K562 (cell line): Measurements from ENCODE around the gene PHOSPHO1. TPM values are rescaled to one million over a fixed set of nuclear protein-coding genes. Genes with fewer than 3 reads are reported as not detected.

Experiments
- ATAC-seq: fragments of 200-7000 bp; cut with Tn5 transposase; 3 replicates; pipeline ENCODE4 v1.9.1; 2020; ENCODE audit warnings: moderate library complexity
- BruUV-seq: library from RNA; stranded (reverse); fragments of 400-500 nt; replicated peaks from 2 replicates; lab custom pipeline; 2021; lab: Mats Ljungman, UMichigan
- CTCF ChIA-PET: fragments of 300-600 bp; formaldehyde crosslinking; extraction: SDS; loops from one replicate; lab custom pipeline; 2021; ENCODE audit warnings: low intra/inter-chr PET ratio; lab: Yijun Ruan, JAX
- POLR2A ChIA-PET: fragments of 300-600, 350-650 bp; sonication (Branson Sonifier 250); formaldehyde crosslinking; extraction: SDS; loops from one replicate; lab custom pipeline; 2021; ENCODE audit warnings: antibody characterized with exemption, inconsistent platforms; lab: Yijun Ruan, JAX
- DNase-seq, 4 experiments: peaks; one replicate each; pipeline versions ENCODE4 v3.0.0 to v3.0.0-alpha.2; 2011 to 2018; ENCODE audit warnings: low spot score in 3 of 4, mixed read lengths in 3 of 4; ENCODE audit errors: extremely low read depth in 1 of 4
- FAIRE-seq: peaks from 2 replicates; lab custom pipeline; 2011; peaks lifted over from hg19 to GRCh38; lab: Jason Lieb, UNC
- H2AFZ ChIP-seq: 2 replicates; pipeline ENCODE4 v1.6.0; 2011; ENCODE audit warnings: low read depth, low read length, control low read depth, inconsistent platforms
- H3K27ac ChIP-seq: fragments of 200-600 bp; 3 replicates; pipeline ENCODE4 v1.8.0; 2011; ENCODE audit warnings: low read depth, mild to moderate bottlenecking, control low read depth, inconsistent platforms, low read length, moderate library complexity, mixed read lengths; ENCODE audit errors: extremely low read depth
- H3K27me3 ChIP-seq, 2 experiments: fragments of 300-600 bp in 1 of 2; 2 replicates in 1 of 2; 3 replicates in 1 of 2; pipeline versions ENCODE4 v1.6.0 to v1.8.0; 2011; ENCODE audit warnings: inconsistent platforms in 2 of 2, low read length in 2 of 2, mild to moderate bottlenecking in 1 of 2, mixed read lengths in 1 of 2, moderate library complexity in 1 of 2; ENCODE audit not compliant: control insufficient read depth in 2 of 2, insufficient read depth in 2 of 2
- H3K36me3 ChIP-seq: fragments of 300-600 bp; 3 replicates; pipeline ENCODE4 v1.8.0; 2011; ENCODE audit warnings: mild to moderate bottlenecking, low read length, inconsistent platforms; ENCODE audit not compliant: control insufficient read depth, insufficient read depth
- H3K4me1 ChIP-seq, 2 experiments: fragments of 200-600 bp in 1 of 2; replicated peaks in 1 of 2; 2 replicates in 1 of 2; 3 replicates in 1 of 2; pipeline versions ENCODE4 v1.5.1 to v1.8.0; 2011; ENCODE audit warnings: inconsistent platforms in 2 of 2, low read length in 2 of 2, mild to moderate bottlenecking in 1 of 2, mixed read lengths in 1 of 2, moderate library complexity in 1 of 2; ENCODE audit not compliant: control insufficient read depth in 2 of 2, insufficient read depth in 2 of 2
- H3K4me2 ChIP-seq: 2 replicates; pipeline ENCODE4 v1.6.1; 2011; ENCODE audit warnings: low read length, control low read depth, inconsistent platforms, mixed read lengths; ENCODE audit not compliant: insufficient read depth
- H3K4me3 ChIP-seq: fragments of 200-600 bp; sonication (generic), shearing (Covaris generic); 2 replicates; pipeline ENCODE4 v1.5.1; 2016; ENCODE audit warnings: control low read depth, inconsistent platforms
- H3K79me2 ChIP-seq: fragments of 200-600 bp; 3 replicates; pipeline ENCODE4 v1.8.0; 2011; ENCODE audit warnings: low read length, inconsistent platforms; ENCODE audit not compliant: control insufficient read depth, insufficient read depth
- H3K9ac ChIP-seq, 2 experiments: 2 replicates each; pipeline versions ENCODE4 v1.6.0 to v1.6.1; 2011; ENCODE audit warnings: low read depth in 2 of 2, low read length in 2 of 2, control low read depth in 1 of 2, inconsistent platforms in 1 of 2, mild to moderate bottlenecking in 1 of 2, mixed read lengths in 1 of 2; ENCODE audit not compliant: insufficient read depth in 1 of 2
- H3K9me1 ChIP-seq: one replicate; pipeline ENCODE4 v1.6.0; 2011; ENCODE audit warnings: inconsistent platforms, mild to moderate bottlenecking, low read length, moderate library complexity; ENCODE audit not compliant: control insufficient read depth, insufficient read depth
- H3K9me3 ChIP-seq: replicated peaks from 2 replicates; pipeline ENCODE4 v1.5.1; 2011; ENCODE audit warnings: low read depth, low read length, inconsistent platforms; ENCODE audit not compliant: control insufficient read depth, insufficient read depth
- H4K20me1 ChIP-seq: replicated peaks from 2 replicates; pipeline ENCODE4 v1.6.1; 2011; ENCODE audit warnings: low read length, inconsistent platforms, mixed read lengths; ENCODE audit not compliant: control insufficient read depth, insufficient read depth
- EGR1 ChIP-seq: fragments of 450-650 bp; conservative IDR thresholded peaks from 2 replicates; pipeline ENCODE4 v1.6.1; 2017; ENCODE audit warnings: mild to moderate bottlenecking
- NKRF ChIP-seq: fragments of 450-650 bp; IDR thresholded peaks from 2 replicates; pipeline ENCODE4 v1.6.1; 2016; ENCODE audit warnings: borderline replicate concordance
- TBL1XR1 ChIP-seq, 2 experiments: IDR thresholded peaks; 2 replicates each; pipeline ENCODE4 v1.6.1; 2012; ENCODE audit warnings: improper control_type of control experiment in 2 of 2, low read length in 2 of 2, mild to moderate bottlenecking in 1 of 2
- WGBS: fragments of 100-300 bp; shearing (Covaris generic); methylation state at CpG from one replicate; pipeline ENCODE4 v1.1.6; 2016; ENCODE audit warnings: low coverage, mixed read lengths; ENCODE audit not compliant: insufficient coverage; ENCODE audit errors: missing lambda C conversion rate; 5-methylcytosine and 5-hydroxymethylcytosine counted together
- in situ Hi-C: fragments of 300-500 bp; cut with MboI; formaldehyde crosslinking; loops from 4 replicates; pipeline ENCODE4 v1.15.0; 2018; ENCODE audit warnings: inconsistent platforms, mixed read lengths
- intact Hi-C: fragments of 100-400 bp; cut with micrococcal nuclease; formaldehyde crosslinking; loops from 2 replicates; pipeline ENCODE4 v1.14.2; 2022
- polyA plus RNA-seq, 8 experiments: library from polyadenylated mRNA; depleted of rRNA in 4 of 8; stranded (reverse) in 5 of 8; unstranded in 3 of 8; fragments of >200 nt; fragmentation: Nextera tagmentation in 2 of 8; fragmentation: Illumina TruSeq in 1 of 8; extraction: Ambion mirVana in 2 of 8; extraction: Trizol in 1 of 8; gene quantifications; 2 replicates each; pipeline versions ENCODE4 v1.2.1 to v1.2.3, GENCODE V29; 2011 to 2014; ENCODE audit warnings: inconsistent platforms in 1 of 8, missing spikeins in 1 of 8
- total RNA-seq, 7 experiments: library from RNA; depleted of rRNA in 6 of 7; stranded (reverse); fragments of >200 nt in 6 of 7; fragmentation: Illumina TruSeq in 2 of 7; extraction: Trizol in 2 of 7; gene quantifications; 2 replicates each; pipeline versions ENCODE4 v1.2.1 to v1.2.3, GENCODE V29; 2011 to 2021; ENCODE audit warnings: low replicate concordance in 1 of 7
- TF ChIP-seq, protein P1 (sequence below): fragments of 250-450 bp; sonication (Bioruptor Pico); IDR thresholded peaks from 2 replicates; pipeline ENCODE4 v1.9.0; 2021; ENCODE audit warnings: mild to moderate bottlenecking, inconsistent platforms

The PHOSPHO1 gene
- total and polyA plus RNA-seq, 9 of the 15 experiments (the other 6 are each of a cell fraction or from before 2014, with no cell fraction given): 0.06 to 0.07 TPM; not detected in 7

GRCh38 chr17:49194297-49194607 lies 36.3 kb downstream of the PHOSPHO1 start:
- intact Hi-C loops: loop anchor here (5.0 kb wide), 2 partner anchors 33 to 302 kb away; partner anchors contain the start of gene ATP5MC1
- Histone ChIP-seq H3K4me2 (peak overlapping the region; percentile 94), H3K79me2 (no peaks in the 10 kb centered on the region), H3K27me3 (no peaks in the 10 kb centered on the region), H2AFZ (peak overlapping the region; percentile 99), H3K9ac (no peak overlapping the region), H3K9me1 (no peaks in the 10 kb centered on the region), H3K4me1 (peaks cover 7 to 9% of the 10 kb centered on the region in 2 experiments; a peak in 3 of 5 replicates), H3K4me3 (no peak overlapping the region), H3K36me3 (no peaks in the 10 kb centered on the region), H4K20me1 (no peaks in the 10 kb centered on the region), H3K27ac (no peak overlapping the region), H3K9me3 (no peaks in the 10 kb centered on the region)
- no peak for DNase-seq
- WGBS: 7% methylated on average over 3 of the region's 3 CpGs
- ChIA-PET CTCF (no interaction called here), POLR2A (interaction anchor here (0.6 to 1.0 kb wide), 6 partner anchors 8 to 206 kb away, joined by 3 to 7 read pairs (median 4); no protein-coding TSS in a partner anchor)
- BruUV-seq: no TSS peak
- in situ Hi-C loops: no loop called here
- 0 out of 2 replicates have a peak, but pooled peaks have one; percentile 7 for TF ChIP-seq EGR1
- no peak for TF ChIP-seq NKRF
- TF ChIP-seq, protein P1, sequence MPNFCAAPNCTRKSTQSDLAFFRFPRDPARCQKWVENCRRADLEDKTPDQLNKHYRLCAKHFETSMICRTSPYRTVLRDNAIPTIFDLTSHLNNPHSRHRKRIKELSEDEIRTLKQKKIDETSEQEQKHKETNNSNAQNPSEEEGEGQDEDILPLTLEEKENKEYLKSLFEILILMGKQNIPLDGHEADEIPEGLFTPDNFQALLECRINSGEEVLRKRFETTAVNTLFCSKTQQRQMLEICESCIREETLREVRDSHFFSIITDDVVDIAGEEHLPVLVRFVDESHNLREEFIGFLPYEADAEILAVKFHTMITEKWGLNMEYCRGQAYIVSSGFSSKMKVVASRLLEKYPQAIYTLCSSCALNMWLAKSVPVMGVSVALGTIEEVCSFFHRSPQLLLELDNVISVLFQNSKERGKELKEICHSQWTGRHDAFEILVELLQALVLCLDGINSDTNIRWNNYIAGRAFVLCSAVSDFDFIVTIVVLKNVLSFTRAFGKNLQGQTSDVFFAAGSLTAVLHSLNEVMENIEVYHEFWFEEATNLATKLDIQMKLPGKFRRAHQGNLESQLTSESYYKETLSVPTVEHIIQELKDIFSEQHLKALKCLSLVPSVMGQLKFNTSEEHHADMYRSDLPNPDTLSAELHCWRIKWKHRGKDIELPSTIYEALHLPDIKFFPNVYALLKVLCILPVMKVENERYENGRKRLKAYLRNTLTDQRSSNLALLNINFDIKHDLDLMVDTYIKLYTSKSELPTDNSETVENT: no peak
- no peak for TF ChIP-seq TBL1XR1 (IDR thresholded peaks at IDR 0.05; ENCODE audit: low read length in 2 of 2)
- ATAC-seq: no peak
- FAIRE-seq: no peak
